HUES48 (cell line): ENCODE data around the gene DOLK.
A peak's percentile ranks its signal among the peaks of the same experiment; 100 is the strongest.

Experiments used
- H3K27ac ChIP-seq: one replicate; pipeline ENCODE4 v1.7.0; 2013; ENCODE audit warnings: low read depth, low read length, inconsistent platforms
- H3K27me3 ChIP-seq: 2 replicates; pipeline ENCODE4 v1.6.1; 2013; ENCODE audit warnings: mild to moderate bottlenecking, low read length; ENCODE audit not compliant: control insufficient read depth, insufficient read depth
- H3K36me3 ChIP-seq: 2 replicates; pipeline ENCODE4 v1.6.1; 2013; ENCODE audit warnings: low read length; ENCODE audit not compliant: control insufficient read depth, insufficient read depth
- H3K4me1 ChIP-seq: 2 replicates; pipeline ENCODE4 v1.6.1; 2013; ENCODE audit warnings: mild to moderate bottlenecking, low read length; ENCODE audit not compliant: control insufficient read depth, insufficient read depth
- H3K4me3 ChIP-seq: 2 replicates; pipeline ENCODE4 v1.5.1; 2013; ENCODE audit warnings: mild to moderate bottlenecking, low read depth, low read length
- H3K9ac ChIP-seq: 2 replicates; pipeline ENCODE4 v1.6.1; 2013; ENCODE audit warnings: mild to moderate bottlenecking, low read depth, low read length, moderate library complexity
- H3K9me3 ChIP-seq: 2 replicates; pipeline ENCODE4 v1.6.1; 2013; ENCODE audit warnings: low read length; ENCODE audit not compliant: control insufficient read depth, insufficient read depth

DOLK gene

GRCh38 chr9:128929560-128929959 lies 17.8 kb downstream of the DOLK start:
- Histone ChIP-seq H3K27ac (no peak overlapping the region), H3K4me1 (peaks cover 3% of the 10 kb centered on the region; the same call in 1 of the 2 replicates), H3K27me3 (no peaks in the 10 kb centered on the region), H3K36me3 (no peaks in the 10 kb centered on the region), H3K9ac (no peak overlapping the region), H3K9me3 (no peaks in the 10 kb centered on the region), H3K4me3 (no peak overlapping the region)

DNA sequence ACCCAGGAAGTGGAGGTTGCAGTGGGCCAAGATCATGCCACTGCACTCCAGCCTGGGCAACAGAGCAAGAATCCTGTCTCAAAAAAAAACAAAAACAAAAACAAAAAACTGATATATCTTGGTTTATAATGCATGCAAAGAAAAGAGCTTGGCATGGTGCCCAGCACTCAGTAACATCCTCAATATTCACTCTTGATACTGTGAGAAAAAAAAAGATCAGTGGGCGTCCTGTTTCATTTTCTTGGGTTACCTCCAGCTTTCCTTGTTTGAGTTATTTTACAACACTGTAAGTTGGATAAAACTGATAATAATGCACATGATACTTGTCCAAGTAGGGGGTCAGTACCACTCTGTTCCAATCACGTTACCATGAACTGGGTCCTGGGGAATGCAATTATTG lies 18.8 kb downstream of the DOLK start:
- Histone ChIP-seq H3K9ac (no peak overlapping the region), H3K9me3 (no peaks in the 10 kb centered on the region), H3K27me3 (no peaks in the 10 kb centered on the region), H3K4me1 (peaks cover 3% of the 10 kb centered on the region; the same call in 1 of the 2 replicates), H3K36me3 (no peaks in the 10 kb centered on the region), H3K27ac (no peak overlapping the region), H3K4me3 (no peak overlapping the region)

DNA sequence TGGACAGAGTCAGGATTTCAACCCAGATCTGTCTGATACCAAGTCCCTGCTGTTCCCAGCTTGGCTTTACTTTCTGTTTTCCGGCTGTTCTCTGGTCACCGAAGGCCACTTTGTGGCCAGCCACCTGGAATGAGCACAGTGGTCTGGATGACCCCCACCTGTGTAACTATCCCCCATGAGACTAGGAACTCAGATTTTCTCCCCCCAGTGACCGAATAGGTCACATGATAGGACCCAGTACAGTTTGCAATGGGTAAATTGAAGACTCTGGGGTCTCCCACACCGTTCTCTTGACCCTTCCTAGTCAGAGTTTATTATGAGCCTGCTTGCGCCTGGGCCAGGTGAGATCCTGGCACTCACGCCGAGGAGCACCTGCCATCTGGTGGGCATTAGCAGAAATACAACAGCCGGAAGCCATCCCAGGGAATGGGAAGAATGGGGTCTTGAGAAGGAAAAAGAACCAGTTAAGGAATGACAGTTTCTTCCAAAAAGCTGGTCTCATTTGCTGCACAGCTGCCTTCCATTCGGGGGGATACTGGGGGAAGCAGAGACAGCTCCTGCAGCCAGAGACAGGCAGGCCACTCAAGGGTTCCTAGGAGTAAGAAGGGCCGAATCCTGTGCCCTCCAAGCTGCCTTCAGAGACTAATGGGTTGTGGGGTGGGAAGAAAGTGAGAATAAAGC lies 19.5 kb downstream of the DOLK start:
- Histone ChIP-seq H3K36me3 (no peaks in the 10 kb centered on the region), H3K4me3 (no peak overlapping the region), H3K27me3 (no peaks in the 10 kb centered on the region), H3K9me3 (no peaks in the 10 kb centered on the region), H3K9ac (no peak overlapping the region), H3K4me1 (peaks cover 3% of the 10 kb centered on the region; the same call in 1 of the 2 replicates), H3K27ac (peak overlapping the region; percentile 39)

DNA sequence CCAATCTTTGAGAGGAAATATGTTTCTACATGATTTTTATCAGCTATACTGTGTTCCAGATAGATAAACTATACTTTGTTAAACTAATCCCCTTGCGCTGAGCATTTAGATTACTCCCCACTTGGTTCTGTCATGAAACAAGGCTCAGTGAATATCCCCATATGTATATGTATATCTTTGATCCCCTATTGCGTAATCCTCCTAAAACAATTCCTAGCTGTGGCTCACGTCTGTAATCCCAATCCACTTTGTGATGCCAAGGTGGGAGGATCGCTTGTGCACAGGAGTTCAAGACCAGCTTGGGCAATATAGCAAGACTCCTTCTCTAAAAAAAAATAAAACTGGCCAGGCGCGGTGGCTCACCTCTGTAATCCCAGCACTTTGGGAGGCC lies 23.9 kb downstream of the DOLK start:
- H3K9me3 ChIP-seq, result no peaks in the 10 kb centered on the region
- peaks cover 9% of the 10 kb centered on the region; the same call in 1 of the 2 replicates for H3K4me1 ChIP-seq
- 0 out of 2 replicates have a peak, but pooled peaks cover 5% of the 10 kb centered on the region for H3K36me3 ChIP-seq
- H3K27ac ChIP-seq, result no peak overlapping the region
- H3K9ac ChIP-seq, result no peak overlapping the region
- no peaks in the 10 kb centered on the region for H3K27me3 ChIP-seq
- H3K4me3 ChIP-seq, result no peak overlapping the region

- Histone ChIP-seq H3K36me3 (peaks cover 15% of the 10 kb centered on the region), H3K4me1 (peaks cover 7% of the 10 kb centered on the region; the same call in 1 of the 2 replicates), H3K9me3 (no peaks in the 10 kb centered on the region), H3K27me3 (no peaks in the 10 kb centered on the region), H3K27ac (peak overlapping the region; percentile 89), H3K9ac (0 out of 2 replicates have a peak overlapping the region, but pooled peaks have one; percentile 46), H3K4me3 (peak overlapping the region; percentile 69)
Observed at GRCh38 chr9:128921881-128922763, 25.3 kb downstream of the DOLK start.

GRCh38 chr9:128920381-128921058 lies 26.9 kb downstream of the DOLK start, which contains the start of gene PHYHD1:
Gene PHYHD1, plus strand, starts transcription at chr9:128920982. Its CDS starts 1,342 bp downstream, at chr9:128922324.
- H3K27me3 ChIP-seq, result no peaks in the 10 kb centered on the region
- H3K4me3 ChIP-seq, result peak within 1 kb of the TSS; percentile 69; the same call in 1 of the 2 replicates
- H3K9ac ChIP-seq, result 0 out of 2 replicates have a peak within 1 kb of the TSS, but pooled peaks have one; percentile 5
- H3K9me3 ChIP-seq, result no peaks in the 10 kb centered on the region
- H3K27ac ChIP-seq, result peak within 1 kb of the TSS; percentile 89
- peaks cover 30% of the 10 kb centered on the region for H3K36me3 ChIP-seq
- peaks cover 7% of the 10 kb centered on the region; the same call in 1 of the 2 replicates for H3K4me1 ChIP-seq

- Histone ChIP-seq H3K27ac (no peak overlapping the region), H3K27me3 (no peaks in the 10 kb centered on the region), H3K9me3 (no peaks in the 10 kb centered on the region), H3K4me1 (peaks cover 7% of the 10 kb centered on the region; the same call in 1 of the 2 replicates), H3K4me3 (no peak overlapping the region), H3K36me3 (peaks cover 37% of the 10 kb centered on the region), H3K9ac (no peak overlapping the region)
Observed at GRCh38 chr9:128919402-128920089, 27.9 kb downstream of the DOLK start.

DNA sequence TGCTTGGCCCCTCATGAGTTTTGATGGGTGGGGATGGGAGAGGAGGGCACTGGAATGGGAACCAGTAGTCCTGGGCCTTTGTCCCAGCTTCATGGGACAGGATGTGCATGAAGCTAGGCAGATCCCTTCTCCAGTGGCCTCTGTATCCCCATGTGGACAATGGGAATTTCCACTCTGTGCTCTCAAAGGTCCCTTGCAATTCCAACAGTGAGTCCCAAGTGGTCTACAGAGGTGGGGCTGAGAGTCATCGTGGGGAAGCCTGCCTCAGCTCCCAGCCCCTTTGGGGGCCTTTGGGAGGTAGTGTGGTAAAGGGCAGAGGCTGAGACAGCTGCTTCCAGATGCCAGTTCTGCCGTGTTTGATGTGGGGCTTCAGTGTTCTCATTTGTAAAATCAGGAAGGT lies 28.5 kb downstream of the DOLK start:
- H3K4me3 ChIP-seq, result no peak overlapping the region
- H3K27me3 ChIP-seq, result no peaks in the 10 kb centered on the region
- no peaks in the 10 kb centered on the region for H3K9me3 ChIP-seq
- no peak overlapping the region for H3K27ac ChIP-seq
- peaks cover 7% of the 10 kb centered on the region; the same call in 1 of the 2 replicates for H3K4me1 ChIP-seq
- no peak overlapping the region for H3K9ac ChIP-seq
- peaks cover 40% of the 10 kb centered on the region for H3K36me3 ChIP-seq

DNA sequence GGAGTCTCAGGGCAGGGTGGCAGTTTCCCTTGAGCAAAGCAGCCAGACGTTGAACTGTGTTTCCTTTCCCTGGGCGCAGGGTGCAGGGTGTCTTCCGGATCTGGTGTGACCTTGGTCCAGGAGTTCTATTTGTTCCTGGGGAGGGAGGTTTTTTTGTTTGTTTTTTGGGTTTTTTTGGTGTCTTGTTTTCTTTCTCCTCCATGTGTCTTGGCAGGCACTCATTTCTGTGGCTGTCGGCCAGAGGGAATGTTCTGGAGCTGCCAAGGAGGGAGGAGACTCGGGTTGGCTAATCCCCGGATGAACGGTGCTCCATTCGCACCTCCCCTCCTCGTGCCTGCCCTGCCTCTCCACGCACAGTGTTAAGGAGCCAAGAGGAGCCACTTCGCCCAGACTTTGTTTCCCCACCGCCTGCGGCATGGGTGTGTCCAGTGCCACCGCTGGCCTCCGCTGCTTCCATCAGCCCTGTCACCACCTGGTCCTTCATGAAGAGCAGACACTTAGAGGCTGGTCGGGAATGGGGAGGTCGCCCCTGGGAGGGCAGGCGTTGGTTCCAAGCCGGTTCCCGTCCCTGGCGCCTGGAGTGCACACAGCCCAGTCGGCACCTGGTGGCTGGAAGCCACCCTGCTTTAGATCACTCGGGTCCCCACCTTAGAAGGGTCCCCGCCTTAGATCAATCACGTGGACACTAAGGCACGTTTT lies 30.1 kb downstream of the DOLK start:
- H3K27ac ChIP-seq, result no peak overlapping the region
- no peak overlapping the region for H3K9ac ChIP-seq
- H3K4me3 ChIP-seq, result no peak overlapping the region
- H3K36me3 ChIP-seq, result peaks cover 40% of the 10 kb centered on the region
- no peaks in the 10 kb centered on the region for H3K27me3 ChIP-seq
- no peaks in the 10 kb centered on the region for H3K9me3 ChIP-seq
- peaks cover 11% of the 10 kb centered on the region for H3K4me1 ChIP-seq

DNA sequence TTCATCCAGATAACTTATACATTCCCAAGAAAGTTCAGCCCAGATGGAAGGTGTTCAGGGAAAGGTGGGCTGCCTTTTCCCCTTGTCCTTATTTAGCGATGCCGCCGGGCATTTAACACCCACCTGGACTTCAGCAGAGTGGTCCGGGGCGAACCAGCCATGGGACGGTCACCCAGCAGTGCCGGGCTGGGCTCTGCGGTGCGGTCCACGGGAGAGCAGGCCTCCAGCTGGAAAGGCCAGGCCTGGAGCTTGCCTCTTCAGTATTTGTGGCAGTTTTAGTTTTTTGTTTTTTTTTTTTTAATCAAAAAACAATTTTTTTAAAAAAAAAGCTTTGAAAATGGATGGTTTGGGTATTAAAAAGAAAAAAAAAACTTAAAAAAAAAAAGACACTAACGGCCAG lies 30.7 kb downstream of the DOLK start:
- Histone ChIP-seq H3K9ac (no peak overlapping the region), H3K4me1 (peaks cover 14% of the 10 kb centered on the region), H3K27ac (no peak overlapping the region), H3K9me3 (no peaks in the 10 kb centered on the region), H3K4me3 (no peak overlapping the region), H3K27me3 (no peaks in the 10 kb centered on the region), H3K36me3 (peaks cover 40% of the 10 kb centered on the region)
